GM19467 (cell line): ENCODE results near the gene NTM.

Source experiments
- ATAC-seq: cut with Tn5 transposase; IDR thresholded peaks from one replicate; pipeline ENCODE4 v1.9.1; 2021; ENCODE audit warnings: mild to moderate bottlenecking, moderate library complexity; ENCODE audit not compliant: unreplicated experiment

Gene NTM

DNA sequence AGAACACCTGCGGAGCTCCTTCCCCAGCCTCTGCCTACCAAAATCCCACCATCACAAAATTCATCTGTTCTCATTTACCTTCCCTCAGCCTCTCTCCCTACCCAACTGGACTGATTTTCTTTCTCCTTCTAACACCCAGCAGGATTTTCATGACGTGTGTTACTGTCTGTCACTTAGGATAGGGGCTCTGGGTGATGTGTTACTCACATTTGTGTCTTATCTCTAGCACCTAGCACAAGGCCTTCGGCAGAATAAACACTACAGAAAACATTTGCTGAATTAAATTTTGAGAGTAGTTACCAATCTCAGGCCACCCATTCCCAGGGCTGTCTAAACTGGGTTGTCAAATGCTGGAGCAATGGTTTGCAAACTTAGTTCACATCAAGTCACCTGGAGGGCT is 88.0 kb downstream of the NTM start:
- ATAC-seq, result no peak

DNA sequence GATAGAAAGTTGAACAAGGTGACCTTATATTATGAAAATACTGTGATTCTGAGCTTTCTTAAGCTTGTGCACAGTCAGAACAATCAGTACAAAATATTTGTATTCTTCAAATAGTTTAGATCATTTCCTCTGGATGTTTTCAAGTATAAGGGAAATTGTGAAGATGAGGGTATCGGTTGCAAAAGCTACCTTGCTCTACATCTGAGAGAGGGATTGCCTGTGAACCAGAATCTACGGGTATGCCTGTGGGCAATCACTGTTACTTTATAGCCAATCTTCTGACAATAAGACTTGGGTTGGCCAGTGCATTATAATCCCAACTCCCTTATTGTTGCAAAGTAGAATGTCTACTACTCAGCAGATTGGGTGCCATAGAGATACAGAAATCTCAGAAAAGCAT is 90.5 kb downstream of the NTM start:
- no peak for ATAC-seq

DNA sequence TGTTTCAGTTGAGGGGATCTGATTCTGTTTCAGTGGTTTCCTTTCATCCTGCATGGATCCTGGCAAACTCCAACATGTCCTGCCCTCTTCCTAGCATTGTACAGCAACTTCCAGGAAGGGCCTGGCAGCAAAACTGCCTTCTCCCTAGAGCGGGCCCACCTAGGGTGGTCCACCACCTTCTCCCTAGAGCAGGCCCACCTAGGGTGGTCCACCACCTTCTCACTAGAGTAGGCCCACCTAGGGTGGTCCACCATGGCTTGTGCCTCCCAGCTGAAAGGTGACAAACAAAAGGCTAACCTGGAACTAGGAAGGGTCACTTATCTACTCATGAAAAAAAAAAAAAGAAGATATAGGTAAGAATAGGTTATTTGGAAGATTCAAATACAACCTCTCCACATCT is 92.2 kb downstream of the NTM start:
- no peak for ATAC-seq

DNA sequence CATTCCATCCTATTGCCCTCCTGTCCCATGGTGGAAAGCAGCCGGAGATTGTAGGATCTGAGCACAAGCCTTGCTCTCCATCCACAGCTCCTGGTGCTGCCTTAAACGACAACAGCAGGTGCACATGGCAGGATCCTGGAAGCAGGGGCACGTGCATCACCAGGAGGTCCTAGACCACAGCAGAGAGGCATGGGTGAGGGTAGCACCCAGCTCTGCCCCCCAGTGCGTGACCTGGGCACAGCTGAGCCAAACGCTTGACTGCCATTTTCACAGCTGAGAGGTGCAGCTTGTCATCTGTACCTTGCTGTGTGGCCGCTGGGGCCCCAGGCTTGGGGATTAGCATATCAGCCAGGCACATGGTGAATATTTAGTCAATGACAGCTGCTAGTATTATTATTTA is 92.7 kb downstream of the NTM start:
- ATAC-seq, result no peak

DNA sequence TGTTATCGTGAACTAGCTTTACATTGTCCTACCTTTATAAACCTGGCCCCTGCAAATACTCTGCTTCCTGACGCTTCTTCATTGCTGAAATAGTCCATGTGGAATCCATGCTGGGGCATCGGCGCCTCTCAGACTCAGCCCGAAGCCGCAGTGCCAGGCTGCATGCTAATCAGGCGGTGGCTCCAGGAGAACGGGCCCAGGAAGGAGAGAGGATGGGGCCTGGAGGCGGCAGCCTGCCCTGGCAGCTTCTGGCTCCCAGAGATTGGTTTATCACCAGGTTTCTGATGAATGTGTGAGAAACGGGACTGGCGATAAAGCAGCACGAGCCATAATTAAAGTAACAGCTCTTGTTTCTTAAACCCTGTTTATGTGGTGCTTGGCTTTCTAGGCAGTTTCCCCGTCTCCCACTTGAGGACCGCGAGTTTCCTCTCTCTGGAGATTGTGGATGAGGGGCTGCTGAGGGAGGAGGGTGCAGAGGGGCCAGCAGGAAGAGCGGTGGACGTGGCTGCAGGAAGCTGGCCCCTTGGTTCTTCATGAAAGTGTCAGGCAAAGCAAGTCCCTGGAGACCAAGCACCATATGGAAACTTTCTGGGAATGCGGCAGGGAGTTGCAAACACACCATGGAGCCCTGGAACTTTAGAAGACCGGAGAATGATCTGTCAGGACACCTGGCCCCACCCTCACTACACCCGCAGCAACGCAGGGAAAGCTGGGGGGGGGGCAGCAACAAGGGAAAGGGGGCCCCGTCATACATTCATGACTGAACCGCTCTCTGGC is 93.4 kb downstream of the NTM start:
- no peak for ATAC-seq

DNA sequence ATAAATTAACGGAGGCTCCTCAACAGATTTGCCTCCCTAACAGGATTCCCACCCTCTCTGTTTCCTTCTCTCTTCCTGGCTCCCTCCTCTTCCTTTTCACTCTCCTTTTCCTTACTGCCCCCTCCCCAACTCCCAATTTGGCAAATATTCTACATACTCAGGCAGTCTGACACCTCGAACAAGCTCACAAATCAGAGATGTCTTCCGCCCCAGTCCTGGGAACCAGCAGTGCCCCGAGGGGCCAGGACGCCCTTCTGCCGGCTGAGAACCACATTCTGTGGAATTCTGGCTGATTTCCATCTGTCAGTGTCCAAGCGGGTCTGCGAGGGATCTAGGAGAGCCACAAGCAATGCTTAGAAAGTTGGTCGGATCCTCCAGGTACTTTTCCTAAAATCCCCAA is 94.0 kb downstream of the NTM start:
- no peak for ATAC-seq

DNA sequence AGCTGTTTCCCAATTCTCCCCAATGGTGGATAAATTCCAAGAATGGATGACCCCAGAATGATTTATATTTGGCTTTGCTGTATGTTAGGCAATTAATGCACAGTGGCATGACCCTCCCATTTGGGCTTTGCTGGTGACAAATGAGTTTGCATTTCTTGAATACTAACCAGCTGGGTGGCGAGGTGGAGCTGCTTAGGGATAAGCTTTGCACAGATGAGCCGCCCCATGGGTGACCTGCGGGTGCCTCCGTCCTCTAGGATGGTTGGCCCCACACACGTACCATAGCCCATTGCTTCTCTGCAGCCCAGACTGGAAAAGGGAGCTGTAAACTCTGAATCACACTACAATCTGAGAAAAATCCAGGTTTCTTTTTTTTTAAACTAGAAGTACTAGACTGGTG is 94.6 kb downstream of the NTM start:
- no peak for ATAC-seq

DNA sequence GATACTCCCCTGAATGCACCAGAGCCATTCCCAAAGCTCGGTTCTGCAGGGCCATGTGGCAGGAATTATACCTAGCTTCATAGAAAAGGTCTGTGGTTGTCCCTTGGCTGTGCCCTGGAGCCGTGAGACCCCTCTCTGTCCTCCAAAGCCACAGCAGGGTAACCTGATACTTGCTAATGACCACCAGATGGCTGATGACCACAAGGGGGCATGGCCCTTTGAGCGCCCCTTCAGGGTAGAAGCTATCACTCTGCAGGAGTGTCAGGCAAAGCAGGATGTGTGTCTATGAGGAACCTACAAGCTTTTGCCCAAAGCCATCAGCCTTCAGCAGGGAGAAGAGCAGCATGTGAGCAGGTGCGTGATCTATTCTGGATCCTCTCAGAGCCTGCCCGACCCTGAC is 95.3 kb downstream of the NTM start:
- ATAC-seq, result no peak

DNA sequence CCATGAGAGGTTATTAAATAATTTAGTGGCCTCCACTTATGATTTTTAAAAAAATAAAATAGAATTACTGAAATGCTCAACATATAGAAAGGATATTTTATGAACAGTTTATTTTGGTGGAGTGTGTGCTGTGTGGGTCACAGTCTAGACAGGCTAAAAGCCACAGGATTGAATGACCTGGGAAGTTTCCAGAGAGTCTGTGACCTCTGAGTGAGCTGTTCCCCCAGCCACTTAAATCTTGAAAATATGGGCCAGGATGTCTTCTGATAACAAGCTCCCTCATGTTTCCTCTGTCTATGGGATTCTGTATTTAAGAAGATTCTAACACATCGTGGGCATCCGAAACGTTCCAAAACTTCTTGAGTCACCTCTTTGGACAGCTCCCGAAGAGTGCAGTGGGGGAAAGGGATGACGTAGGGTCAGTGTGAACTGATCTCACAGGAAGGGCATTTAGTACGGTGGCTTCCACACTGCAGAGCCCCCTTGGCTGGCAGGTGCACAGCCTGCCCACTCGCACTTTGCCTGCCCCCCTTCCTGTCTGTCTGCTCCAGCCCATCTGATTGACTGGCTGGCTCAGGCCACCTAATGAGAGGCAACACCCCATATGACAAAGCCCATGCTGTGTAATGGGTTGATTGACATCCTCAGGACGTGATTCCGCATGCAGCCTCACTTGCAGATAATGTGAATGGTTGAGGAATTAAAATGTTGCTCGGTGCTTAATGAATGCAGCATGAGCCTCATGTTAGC is 97.4 kb downstream of the NTM start:
- ATAC-seq, result no peak

DNA sequence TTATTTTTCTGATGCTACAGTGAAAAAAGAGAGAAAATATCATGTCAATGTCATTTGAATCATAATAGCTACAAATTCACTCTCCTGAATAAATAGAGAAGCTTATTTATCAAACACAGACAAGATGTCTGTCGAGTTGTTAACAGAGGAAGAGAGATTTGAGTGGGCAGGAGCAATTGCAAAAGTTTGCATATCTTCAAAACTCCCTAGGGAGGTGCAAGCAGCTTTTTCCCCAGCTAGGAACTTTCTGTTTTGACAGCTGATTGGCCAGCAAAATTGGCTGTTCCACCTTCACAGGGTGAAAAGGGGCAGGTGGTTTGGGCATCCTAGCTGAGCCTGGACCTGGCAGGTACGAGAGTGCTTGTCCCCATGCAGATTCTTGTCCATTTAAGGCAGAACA is 98.2 kb downstream of the NTM start:
- no peak for ATAC-seq

DNA sequence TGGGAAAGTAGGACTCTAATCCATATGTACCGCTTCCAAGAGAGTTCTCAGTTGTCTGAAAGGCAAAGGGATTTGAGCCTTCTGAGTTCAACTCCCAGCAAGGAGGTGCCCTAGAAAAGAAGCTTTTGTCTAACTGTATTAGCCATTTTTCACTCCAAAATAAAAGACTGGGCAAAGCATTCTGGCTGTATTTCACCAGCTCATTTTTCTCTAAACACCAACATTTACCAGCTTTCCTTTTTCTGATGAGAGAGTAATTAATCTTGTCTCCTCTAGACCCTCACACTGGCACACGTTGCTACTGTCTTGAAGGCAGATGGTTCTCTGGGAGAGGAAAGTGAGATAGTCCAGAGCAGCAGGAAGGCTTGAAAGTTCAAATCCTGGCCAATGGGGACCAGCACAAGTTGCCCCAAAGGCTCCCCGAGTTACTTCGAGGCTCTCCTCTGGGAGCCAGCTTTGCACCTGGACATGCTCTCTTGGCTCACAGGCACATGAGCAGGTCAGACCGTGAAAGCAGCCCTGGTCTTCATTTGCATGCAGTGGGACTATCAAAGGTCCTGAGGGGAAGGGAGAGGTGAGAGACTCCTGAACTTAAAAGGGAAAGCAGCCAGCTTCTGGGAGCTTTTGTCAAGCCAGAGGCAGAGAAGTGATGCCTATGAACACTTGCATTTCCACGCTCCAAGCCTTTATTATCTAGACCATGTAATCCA is 100.0 kb downstream of the NTM start:
- no peak for ATAC-seq

DNA sequence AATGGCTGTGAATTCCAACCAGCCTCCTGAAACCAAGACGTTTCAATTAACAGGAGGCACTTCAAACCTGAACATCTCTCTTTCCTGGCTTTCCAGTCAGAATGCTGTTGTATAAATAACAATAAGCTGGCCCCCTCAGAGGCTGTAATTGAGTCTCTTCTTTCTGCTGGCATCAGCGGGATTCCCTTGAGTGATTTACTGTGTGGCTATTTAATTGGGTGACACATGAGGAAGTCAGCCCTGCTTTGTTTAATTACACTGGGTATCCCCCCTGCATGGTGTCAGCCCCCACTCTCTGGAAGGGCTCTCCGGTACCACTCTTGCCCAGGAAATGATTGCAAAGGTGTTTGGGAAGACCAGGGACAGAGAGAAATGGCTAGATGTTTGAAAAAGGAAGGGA is 101.6 kb downstream of the NTM start:
- no peak for ATAC-seq

DNA sequence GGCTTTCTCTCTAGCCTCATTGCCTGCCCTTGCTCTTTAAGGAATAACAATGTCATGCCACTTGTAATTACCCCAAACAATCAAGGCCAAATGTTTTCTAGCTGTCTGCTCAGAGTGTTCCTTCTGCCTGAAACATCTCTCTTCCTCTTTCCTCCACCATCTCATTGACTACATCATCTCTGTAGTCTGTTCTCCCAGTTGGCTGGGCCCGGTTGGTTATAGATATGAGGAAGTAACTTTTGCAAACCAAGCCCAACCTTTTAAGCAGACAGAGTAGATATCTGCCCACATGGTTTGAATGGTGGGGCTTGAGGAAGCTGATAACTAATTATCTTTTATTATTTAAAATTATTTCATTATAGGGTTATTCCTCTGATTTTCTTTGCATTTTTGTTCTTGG is 104.5 kb downstream of the NTM start:
- ATAC-seq, result no peak

DNA sequence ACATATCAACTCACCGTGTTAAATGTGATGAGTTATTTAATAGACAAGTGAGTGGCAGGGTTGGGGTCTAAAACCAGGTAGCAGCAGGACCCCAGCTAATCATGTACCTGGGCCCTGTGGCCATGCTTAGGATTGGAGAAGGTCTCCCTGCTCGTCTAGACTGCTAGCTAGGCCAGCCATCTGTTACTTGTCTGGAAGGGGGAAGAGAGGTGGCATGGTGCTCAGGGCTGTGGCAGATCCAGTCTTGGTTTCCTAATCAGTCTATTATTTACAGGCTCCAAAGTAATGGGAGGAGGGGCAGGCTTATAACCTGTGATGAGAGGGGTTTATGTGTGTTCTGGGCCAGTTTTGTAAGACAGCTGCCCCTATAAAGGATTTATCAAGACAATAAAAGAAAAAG is 105.9 kb downstream of the NTM start:
- ATAC-seq, result no peak

DNA sequence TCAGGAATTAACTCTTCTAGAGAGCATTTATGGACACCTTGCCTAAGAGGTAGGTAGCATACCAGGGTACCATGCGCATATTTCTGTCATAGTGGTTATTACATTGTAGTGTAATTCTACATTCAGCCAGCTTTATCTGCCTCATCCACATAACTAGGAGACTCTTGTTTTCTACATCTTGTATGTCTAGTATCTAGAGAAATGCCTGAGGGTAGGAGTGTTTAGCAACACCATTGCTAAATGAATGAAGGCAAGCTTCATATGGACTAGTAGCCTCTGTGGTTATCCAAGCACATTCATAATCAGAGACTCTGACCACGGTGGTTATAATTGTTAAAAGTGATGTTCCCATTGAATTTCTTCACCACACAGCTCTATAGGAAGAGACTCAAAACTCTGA is 107.9 kb downstream of the NTM start:
- no peak for ATAC-seq

DNA sequence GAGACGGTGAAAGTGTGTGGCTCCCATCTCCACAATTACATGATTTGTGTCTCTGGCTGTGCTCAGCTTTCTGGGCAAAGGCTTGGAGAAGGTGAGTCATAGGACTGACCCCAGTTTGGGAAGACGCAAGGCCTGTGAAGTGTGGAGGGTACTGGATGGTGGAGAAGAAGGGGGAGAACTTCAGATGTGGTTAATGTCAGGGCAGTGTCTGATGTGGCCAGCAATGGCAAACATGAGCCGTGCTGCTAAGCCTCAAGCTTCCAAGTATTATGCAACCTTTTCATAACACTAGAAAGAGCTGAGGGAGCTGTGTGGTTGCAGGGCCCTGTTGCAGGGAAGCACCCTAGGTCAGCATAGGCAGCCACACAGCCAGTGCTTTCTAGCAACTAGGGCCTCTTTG is 110.9 kb downstream of the NTM start:
- no peak for ATAC-seq

DNA sequence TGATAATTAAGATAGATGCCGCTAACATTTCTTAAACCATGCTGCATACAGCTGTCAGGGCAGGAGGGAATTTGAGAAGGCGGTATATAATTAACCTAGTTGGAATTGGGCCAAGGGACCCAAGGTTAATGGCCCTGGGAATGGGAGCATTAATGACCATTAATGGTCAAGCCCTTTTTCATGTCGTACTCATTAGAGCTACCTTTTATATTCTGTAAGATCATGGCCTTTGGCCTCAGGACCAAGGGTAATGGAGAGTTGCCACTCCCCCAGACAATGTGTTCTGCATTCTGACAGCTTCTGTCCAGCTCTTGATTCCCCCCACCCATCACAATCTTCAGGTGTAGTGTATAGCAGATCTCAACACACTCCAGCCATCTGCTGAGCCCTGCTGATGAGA is 111.6 kb downstream of the NTM start:
- no peak for ATAC-seq

DNA sequence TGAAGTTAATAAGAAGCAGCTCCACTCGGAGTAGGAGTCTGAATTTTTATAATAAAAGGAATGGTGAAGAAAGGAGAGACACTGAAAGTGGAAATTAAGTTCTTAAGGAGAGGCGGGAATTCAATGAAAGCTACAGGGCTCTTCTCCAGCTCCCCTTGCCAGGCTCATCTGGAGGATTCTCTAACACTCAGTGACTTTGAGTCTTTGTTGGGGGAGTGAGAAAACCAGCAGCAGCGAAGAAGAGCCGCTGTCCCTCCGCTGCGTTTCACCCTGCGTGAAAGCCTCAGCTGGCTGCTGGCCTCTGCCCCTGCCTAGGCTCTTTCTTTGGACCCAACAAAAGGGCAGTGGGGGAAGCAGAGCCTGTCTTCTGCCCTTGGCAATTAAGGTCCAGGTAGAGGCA is 113.0 kb downstream of the NTM start:
- no peak for ATAC-seq

DNA sequence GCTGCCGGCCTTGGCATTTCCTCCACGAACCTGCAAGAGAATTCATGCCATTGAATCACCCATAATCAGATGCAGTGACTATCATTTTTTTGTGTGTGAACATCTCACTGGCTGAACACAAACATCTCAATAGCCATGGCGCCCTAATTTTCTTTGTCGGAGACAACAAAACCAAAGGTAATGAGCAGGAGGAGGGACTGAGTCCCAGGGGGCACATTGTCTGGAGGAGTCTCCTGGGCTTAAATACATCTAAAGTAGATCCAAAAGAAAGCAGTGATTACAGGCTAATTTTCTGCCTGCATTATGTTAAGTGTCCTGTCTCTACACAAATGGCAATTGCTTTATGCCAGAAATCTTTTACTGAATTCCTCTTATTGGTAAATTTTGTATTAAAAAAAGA is 113.5 kb downstream of the NTM start:
- ATAC-seq, result no peak

DNA sequence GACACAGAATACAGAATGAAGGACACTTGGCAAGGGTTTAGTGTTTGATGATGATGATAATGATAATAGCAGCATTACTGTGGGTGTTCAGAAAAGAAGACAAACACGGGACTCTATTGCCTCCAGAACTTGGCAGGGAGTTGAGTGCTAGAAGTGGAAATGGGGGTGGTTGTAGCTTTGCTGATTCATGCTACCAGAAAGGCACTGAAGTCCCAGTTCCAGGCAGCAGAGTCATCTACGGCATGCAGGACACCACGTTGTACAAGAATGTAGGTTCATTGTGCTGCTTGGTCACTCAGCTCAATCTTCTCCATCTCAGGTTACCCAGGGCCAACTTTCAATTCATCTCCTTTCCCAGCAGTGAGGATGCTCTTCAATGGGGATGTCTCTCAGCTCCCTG is 115.7 kb downstream of the NTM start:
- no peak for ATAC-seq

DNA sequence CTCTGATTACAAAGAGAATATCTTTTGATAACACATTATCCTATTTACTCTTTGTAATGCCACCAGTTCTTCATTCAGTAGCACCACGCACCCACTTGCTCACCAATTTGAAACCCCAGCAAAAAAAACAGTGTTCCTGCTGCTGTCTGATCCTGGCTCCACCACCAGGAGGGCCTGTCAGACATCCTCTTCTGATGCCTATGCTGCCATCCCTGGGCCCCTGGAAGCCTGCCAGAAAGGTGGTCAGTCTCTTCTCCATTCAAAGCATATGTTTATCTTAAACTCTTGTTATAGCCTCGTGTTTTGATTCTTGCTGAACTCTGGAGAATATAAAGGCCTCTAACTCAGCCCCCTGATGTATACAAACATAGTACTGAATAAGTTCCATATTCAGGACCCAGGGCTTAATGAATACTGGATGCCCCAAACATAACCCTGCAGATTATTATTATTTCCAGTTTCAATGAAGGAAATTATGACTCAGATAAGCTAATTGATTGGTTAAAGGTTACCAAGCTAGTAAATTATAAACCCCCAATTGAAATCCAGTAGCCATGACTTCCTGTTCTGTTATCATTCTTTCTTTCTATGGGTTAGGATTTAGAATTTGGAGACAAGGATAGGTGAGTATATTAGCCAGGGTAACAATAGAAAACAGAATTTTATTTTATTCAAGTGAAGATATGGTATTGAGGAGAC is 116.7 kb downstream of the NTM start:
- no peak for ATAC-seq
